HL-60 (cell line): ENCODE measurements around the gene OPRD1.
"Not testable (repeated sequence)": the region's sequence is repeated elsewhere in the genome, so short reads cannot be mapped to it uniquely, and the experiment has no call there.

Source experiments
- DNase-seq, 2 experiments: peaks; one replicate each; pipeline ENCODE4 v3.0.0-alpha.2; 2010 to 2020; ENCODE audit warnings: low read depth in 1 of 2, low spot score in 1 of 2
- H3K27ac ChIP-seq: fragments of 250-450 bp; sonication (Bioruptor Pico); replicated peaks from 2 replicates; pipeline ENCODE4 v1.5.1; 2020; ENCODE audit warnings: mild to moderate bottlenecking, moderate library complexity
- H3K27me3 ChIP-seq: fragments of 250-450 bp; sonication (Bioruptor Pico); 2 replicates; pipeline ENCODE4 v1.5.1; 2021; ENCODE audit warnings: mild to moderate bottlenecking, moderate library complexity; ENCODE audit not compliant: insufficient read depth, poor library complexity, severe bottlenecking
- H3K4me3 ChIP-seq: replicated peaks from 2 replicates; pipeline ENCODE4 v1.5.1; 2011; ENCODE audit warnings: mild to moderate bottlenecking, control low read depth, low read length; ENCODE audit not compliant: insufficient read depth
- CTCF ChIP-seq: IDR thresholded peaks from one replicate; pipeline ENCODE4 v1.5.1; 2011; ENCODE audit warnings: low read length, control low read depth, inconsistent platforms; ENCODE audit not compliant: insufficient read depth
- GABPA ChIP-seq: IDR thresholded peaks from 2 replicates; pipeline ENCODE4 v1.6.1; 2012; ENCODE audit warnings: low read depth
- POLR2AphosphoS5 ChIP-seq: IDR thresholded peaks from 2 replicates; pipeline ENCODE4 v1.6.1; 2012; ENCODE audit warnings: low read depth
- REST ChIP-seq: IDR thresholded peaks from 2 replicates; pipeline ENCODE4 v1.6.1; 2012; ENCODE audit warnings: low read depth; ENCODE audit not compliant: insufficient replicate concordance
- SPI1 ChIP-seq: IDR thresholded peaks from 2 replicates; pipeline ENCODE4 v1.6.1; 2012; ENCODE audit warnings: low read depth, mild to moderate bottlenecking, borderline replicate concordance

The OPRD1 gene

GRCh38 chr1:28817133-28817532 is 5.2 kb downstream of the OPRD1 start:
- Histone ChIP-seq H3K27me3 (peaks cover 24% of the 10 kb centered on the region), H3K27ac (no peak overlapping the region), H3K4me3 (no peak overlapping the region)
- DNase-seq, result no peak
- TF ChIP-seq CTCF (no peak), POLR2AphosphoS5 (no peak), SPI1 (no peak), REST (no peak), GABPA (no peak)

GRCh38 chr1:28819020-28819419 is 7.0 kb downstream of the OPRD1 start:
- TF ChIP-seq CTCF (no peak), SPI1 (no peak), POLR2AphosphoS5 (no peak), REST (no peak), GABPA (no peak)
- Histone ChIP-seq H3K27me3 (peaks cover 6% of the 10 kb centered on the region), H3K4me3 (no peak overlapping the region), H3K27ac (no peak overlapping the region)
- no peak for DNase-seq

GRCh38 chr1:28822799-28823198 is 10.8 kb downstream of the OPRD1 start:
- no peak overlapping the region for H3K27ac ChIP-seq
- H3K4me3 ChIP-seq, result no peak overlapping the region
- no peak for TF ChIP-seq SPI1
- TF ChIP-seq POLR2AphosphoS5, result no peak
- TF ChIP-seq GABPA, result no peak
- no peak for TF ChIP-seq CTCF
- TF ChIP-seq REST, result no peak

GRCh38 chr1:28824061-28824460 is 12.1 kb downstream of the OPRD1 start:
- DNase-seq, H3K27me3 ChIP-seq, H3K27ac ChIP-seq, H3K4me3 ChIP-seq: not testable (repeated sequence)

More at GRCh38 chr1:28822799-28823198, 10.8 kb downstream of the OPRD1 start:
- DNase-seq, result no peak
- H3K27me3 ChIP-seq, result no peaks in the 10 kb centered on the region

- not testable (repeated sequence) for DNase-seq, H3K27me3 ChIP-seq, H3K27ac ChIP-seq, H3K4me3 ChIP-seq
Observed at GRCh38 chr1:28828227-28828858, 16.4 kb downstream of the OPRD1 start.
